HepG2 (cell line): ENCODE results near the gene ZNF740. TPM values are rescaled to one million over a fixed set of nuclear protein-coding genes. Genes with fewer than 3 reads are reported as not detected.

ENCODE experiments used
- ADNP ChIP-seq: sonication (generic); formaldehyde crosslinking; IDR thresholded peaks from 2 replicates; pipeline ENCODE4 v1.4.0; 2020; ENCODE audit warnings: missing genetic modification reagents
- BCL3 ChIP-seq: sonication (generic); formaldehyde crosslinking; IDR thresholded peaks from 2 replicates; pipeline ENCODE4 v1.5.1; 2020; ENCODE audit warnings: mild to moderate bottlenecking, missing genetic modification reagents, moderate library complexity
- DR1 ChIP-seq: sonication (generic); formaldehyde crosslinking; IDR thresholded peaks from 2 replicates; pipeline ENCODE4 v1.8.0; 2021; ENCODE audit warnings: mild to moderate bottlenecking, missing genetic modification reagents, inconsistent platforms
- EEA1 ChIP-seq: sonication (generic); formaldehyde crosslinking; IDR thresholded peaks from 2 replicates; pipeline ENCODE4 v1.5.1; 2020; ENCODE audit warnings: mild to moderate bottlenecking, missing genetic modification reagents, borderline replicate concordance
- FOXO1 ChIP-seq: sonication (generic); formaldehyde crosslinking; IDR thresholded peaks from 2 replicates; pipeline ENCODE4 v1.4.0; 2020; ENCODE audit warnings: missing genetic modification reagents
- ISX ChIP-seq: sonication (generic); formaldehyde crosslinking; conservative IDR thresholded peaks from 2 replicates; pipeline ENCODE4 v1.5.0; 2020; ENCODE audit warnings: missing genetic modification reagents
- JUND ChIP-seq: sonication (generic); formaldehyde crosslinking; IDR thresholded peaks from 2 replicates; pipeline ENCODE4 v1.8.0; 2022; ENCODE audit warnings: mild to moderate bottlenecking, missing genetic modification reagents
- POGZ ChIP-seq: sonication (generic); formaldehyde crosslinking; IDR thresholded peaks from 2 replicates; pipeline ENCODE4 v1.4.0; 2020; ENCODE audit warnings: mild to moderate bottlenecking, missing genetic modification reagents
- SCMH1 ChIP-seq: sonication (generic); formaldehyde crosslinking; IDR thresholded peaks from 2 replicates; pipeline ENCODE4 v1.9.0; 2021; ENCODE audit warnings: missing genetic modification reagents, mild to moderate bottlenecking, borderline replicate concordance
- STAT5B ChIP-seq: sonication (generic); formaldehyde crosslinking; IDR thresholded peaks from 2 replicates; pipeline ENCODE4 v1.4.0; 2020; ENCODE audit warnings: missing genetic modification reagents
- TCF12 ChIP-seq, 2 experiments: fragments of 450-650 bp in 1 of 2; sonication (generic) in 1 of 2; formaldehyde crosslinking in 1 of 2; IDR thresholded peaks; 2 replicates each; pipeline versions ENCODE4 v1.6.1 to v1.8.0; 2017 to 2022; ENCODE audit warnings: antibody characterized with exemption in 1 of 2, mild to moderate bottlenecking in 1 of 2, missing genetic modification reagents in 1 of 2, moderate library complexity in 1 of 2
- TCF7L2 ChIP-seq: IDR thresholded peaks from 2 replicates; pipeline ENCODE4 v1.6.1; 2011; ENCODE audit warnings: mild to moderate bottlenecking, low read depth, low read length, moderate library complexity
- THYN1 ChIP-seq: sonication (generic); formaldehyde crosslinking; IDR thresholded peaks from 2 replicates; pipeline ENCODE4 v1.8.1; 2023; ENCODE audit warnings: low read depth, mild to moderate bottlenecking, moderate library complexity, missing genetic modification reagents, borderline replicate concordance
- XRCC5 ChIP-seq: fragments of 200-400 bp; formaldehyde crosslinking; optimal IDR thresholded peaks from 2 replicates; pipeline ENCODE3; 2017; ENCODE audit warnings: mild to moderate bottlenecking, low read length
- ZNF570 ChIP-seq: sonication (generic); formaldehyde crosslinking; IDR thresholded peaks from 2 replicates; pipeline ENCODE4 v1.4.0; 2020; ENCODE audit warnings: mild to moderate bottlenecking, missing genetic modification reagents, borderline replicate concordance
- ZNF580 ChIP-seq: IDR thresholded peaks from 2 replicates; pipeline ENCODE4 v1.6.1; 2016; ENCODE audit warnings: low read depth, borderline replicate concordance
- ZNF737 ChIP-seq: sonication (generic); formaldehyde crosslinking; IDR thresholded peaks from 2 replicates; pipeline ENCODE4 v1.5.0; 2020; ENCODE audit warnings: missing genetic modification reagents, mild to moderate bottlenecking, borderline replicate concordance
- ZNF772 ChIP-seq: sonication (generic); formaldehyde crosslinking; IDR thresholded peaks from 2 replicates; pipeline ENCODE4 v1.5.0; 2020; ENCODE audit warnings: mild to moderate bottlenecking, missing genetic modification reagents
- polyA plus RNA-seq, 8 experiments: library from polyadenylated mRNA; depleted of rRNA in 3 of 8; stranded (reverse) in 7 of 8; unstranded in 1 of 8; fragments of >200 nt; fragmentation: Illumina TruSeq in 4 of 8; extraction: Trizol in 4 of 8; gene quantifications; 2 replicates each; pipeline versions ENCODE4 v1.2.1 to v1.2.3, GENCODE V29; 2011 to 2016; ENCODE audit warnings: low read depth in 4 of 8, missing spikeins in 1 of 8, mixed read lengths in 1 of 8; ENCODE audit not compliant: insufficient read depth in 1 of 8
- total RNA-seq, 5 experiments: library from RNA; depleted of rRNA; stranded (reverse); fragments of >200 nt; fragmentation: Illumina TruSeq; extraction: Trizol; gene quantifications; 2 replicates each; pipeline ENCODE4 v1.2.3, GENCODE V29; 2016; ENCODE audit warnings: low read depth in 1 of 5
- TF ChIP-seq, protein P1 (sequence below): sonication (generic); formaldehyde crosslinking; IDR thresholded peaks from 2 replicates; pipeline ENCODE4 v1.4.0; 2020; ENCODE audit warnings: missing genetic modification reagents
- TF ChIP-seq, protein P2 (sequence below): sonication (generic); formaldehyde crosslinking; IDR thresholded peaks from 2 replicates; pipeline ENCODE4 v1.4.0; 2020; ENCODE audit warnings: missing genetic modification reagents

ZNF740 gene
- total and polyA plus RNA-seq, 2 of the 13 experiments (the other 11 are each of a cell fraction or from before 2014, with no cell fraction given), result 16.9 to 19.0 TPM

GRCh38 chr12:53180220-53180930, at the start of gene ZNF740, which contains the start of gene CSAD (continued):
- TF ChIP-seq, protein P1, sequence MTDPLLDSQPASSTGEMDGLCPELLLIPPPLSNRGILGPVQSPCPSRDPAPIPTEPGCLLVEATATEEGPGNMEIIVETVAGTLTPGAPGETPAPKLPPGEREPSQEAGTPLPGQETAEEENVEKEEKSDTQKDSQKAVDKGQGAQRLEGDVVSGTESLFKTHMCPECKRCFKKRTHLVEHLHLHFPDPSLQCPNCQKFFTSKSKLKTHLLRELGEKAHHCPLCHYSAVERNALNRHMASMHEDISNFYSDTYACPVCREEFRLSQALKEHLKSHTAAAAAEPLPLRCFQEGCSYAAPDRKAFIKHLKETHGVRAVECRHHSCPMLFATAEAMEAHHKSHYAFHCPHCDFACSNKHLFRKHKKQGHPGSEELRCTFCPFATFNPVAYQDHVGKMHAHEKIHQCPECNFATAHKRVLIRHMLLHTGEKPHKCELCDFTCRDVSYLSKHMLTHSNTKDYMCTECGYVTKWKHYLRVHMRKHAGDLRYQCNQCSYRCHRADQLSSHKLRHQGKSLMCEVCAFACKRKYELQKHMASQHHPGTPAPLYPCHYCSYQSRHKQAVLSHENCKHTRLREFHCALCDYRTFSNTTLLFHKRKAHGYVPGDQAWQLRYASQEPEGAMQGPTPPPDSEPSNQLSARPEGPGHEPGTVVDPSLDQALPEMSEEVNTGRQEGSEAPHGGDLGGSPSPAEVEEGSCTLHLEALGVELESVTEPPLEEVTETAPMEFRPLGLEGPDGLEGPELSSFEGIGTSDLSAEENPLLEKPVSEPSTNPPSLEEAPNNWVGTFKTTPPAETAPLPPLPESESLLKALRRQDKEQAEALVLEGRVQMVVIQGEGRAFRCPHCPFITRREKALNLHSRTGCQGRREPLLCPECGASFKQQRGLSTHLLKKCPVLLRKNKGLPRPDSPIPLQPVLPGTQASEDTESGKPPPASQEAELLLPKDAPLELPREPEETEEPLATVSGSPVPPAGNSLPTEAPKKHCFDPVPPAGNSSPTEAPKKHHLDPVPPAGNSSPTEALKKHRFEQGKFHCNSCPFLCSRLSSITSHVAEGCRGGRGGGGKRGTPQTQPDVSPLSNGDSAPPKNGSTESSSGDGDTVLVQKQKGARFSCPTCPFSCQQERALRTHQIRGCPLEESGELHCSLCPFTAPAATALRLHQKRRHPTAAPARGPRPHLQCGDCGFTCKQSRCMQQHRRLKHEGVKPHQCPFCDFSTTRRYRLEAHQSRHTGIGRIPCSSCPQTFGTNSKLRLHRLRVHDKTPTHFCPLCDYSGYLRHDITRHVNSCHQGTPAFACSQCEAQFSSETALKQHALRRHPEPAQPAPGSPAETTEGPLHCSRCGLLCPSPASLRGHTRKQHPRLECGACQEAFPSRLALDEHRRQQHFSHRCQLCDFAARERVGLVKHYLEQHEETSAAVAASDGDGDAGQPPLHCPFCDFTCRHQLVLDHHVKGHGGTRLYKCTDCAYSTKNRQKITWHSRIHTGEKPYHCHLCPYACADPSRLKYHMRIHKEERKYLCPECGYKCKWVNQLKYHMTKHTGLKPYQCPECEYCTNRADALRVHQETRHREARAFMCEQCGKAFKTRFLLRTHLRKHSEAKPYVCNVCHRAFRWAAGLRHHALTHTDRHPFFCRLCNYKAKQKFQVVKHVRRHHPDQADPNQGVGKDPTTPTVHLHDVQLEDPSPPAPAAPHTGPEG (CRISPR knock-in tag), result no peak; the same call in 1 of the 2 replicates
- TF ChIP-seq XRCC5, result peak; percentile 39
- peak; percentile 63 for TF ChIP-seq FOXO1 (CRISPR knock-in tag)
- TF ChIP-seq ZNF570, result no peak
- no peak for TF ChIP-seq STAT5B (CRISPR knock-in tag)
- no peak for TF ChIP-seq TCF12 (IDR thresholded peaks at IDR 0.05)
- TF ChIP-seq TCF12 (CRISPR knock-in tag; IDR thresholded peaks at IDR 0.05), result peak; percentile 23; the same call in 1 of the 2 replicates
- TF ChIP-seq EEA1 (CRISPR knock-in tag), result peak; percentile 5; the same call in 1 of the 2 replicates
- TF ChIP-seq ZNF772 (CRISPR knock-in tag), result peak; percentile 47
- TF ChIP-seq BCL3, result no peak
- TF ChIP-seq JUND (CRISPR knock-in tag), result 0 out of 2 replicates have a peak, but pooled peaks have one; percentile 15
- TF ChIP-seq, protein P2, sequence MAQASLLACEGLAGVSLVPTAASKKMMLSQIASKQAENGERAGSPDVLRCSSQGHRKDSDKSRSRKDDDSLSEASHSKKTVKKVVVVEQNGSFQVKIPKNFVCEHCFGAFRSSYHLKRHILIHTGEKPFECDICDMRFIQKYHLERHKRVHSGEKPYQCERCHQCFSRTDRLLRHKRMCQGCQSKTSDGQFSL (CRISPR knock-in tag), result no peak
- TF ChIP-seq SCMH1 (CRISPR knock-in tag), result no peak
- TF ChIP-seq ADNP (CRISPR knock-in tag), result no peak
- TF ChIP-seq THYN1 (CRISPR knock-in tag), result no peak
- no peak for TF ChIP-seq DR1 (CRISPR knock-in tag)
- TF ChIP-seq ZNF737 (CRISPR knock-in tag), result no peak; the same call in 1 of the 2 replicates
- TF ChIP-seq ZNF580 (CRISPR knock-in tag), result peak; percentile 37; the same call in 1 of the 2 replicates
- no peak for TF ChIP-seq ISX (CRISPR knock-in tag)
- peak; percentile 62 for TF ChIP-seq POGZ (CRISPR knock-in tag)
- TF ChIP-seq TCF7L2, result no peak
